HEK293 (cell line): ENCODE measurements around the gene TNNI3.

Experiments
- CTCF ChIP-seq: fragments of 450-650 bp; formaldehyde crosslinking; IDR thresholded peaks from 2 replicates; pipeline ENCODE4 v1.5.1; 2016; ENCODE audit warnings: missing biosample characterization, missing genetic modification characterization
- ZNF664 ChIP-seq: fragments of 450-650 bp; formaldehyde crosslinking; IDR thresholded peaks from 2 replicates; pipeline ENCODE4 v1.5.1; 2016; ENCODE audit warnings: missing biosample characterization, missing genetic modification characterization

- TF ChIP-seq CTCF (tag by site-specific recombination) (no peak), ZNF664 (no peak)
Measured at GRCh38 chr19:55157064-55157908, at the start of gene TNNI3.
